Measurements from ENCODE around the gene MUC3A.
"Not testable (repeated sequence)": the region's sequence is repeated elsewhere in the genome, so short reads cannot be mapped to it uniquely, and the experiment has no call there.

The MUC3A gene

GRCh38 chr7:100911484-100911883, 37.9 kb upstream of the MUC3A start:
- H3K4me3 ChIP-seq (ENCODE audit: low read depth, low read length) = no peak overlapping the region
- no peak for TF ChIP-seq CTCF (IDR thresholded peaks at IDR 0.05; ENCODE audit: control insufficient read depth, extremely low read depth, insufficient read depth)
- no peak for DNase-seq (ENCODE audit: low read depth)

GRCh38 chr7:100914208-100914878, 35.0 kb upstream of the MUC3A start:
- H3K4me3 ChIP-seq (ENCODE audit: low read depth, low read length) = no peak overlapping the region
- no peak for TF ChIP-seq CTCF (IDR thresholded peaks at IDR 0.05; ENCODE audit: control insufficient read depth, extremely low read depth, insufficient read depth)
- DNase-seq (ENCODE audit: low read depth) = no peak

GRCh38 chr7:100914879-100915447, 34.4 kb upstream of the MUC3A start:
- TF ChIP-seq CTCF (IDR thresholded peaks at IDR 0.05; ENCODE audit: control insufficient read depth, extremely low read depth, insufficient read depth) = no peak
- no peak for DNase-seq (ENCODE audit: low read depth)
- no peak overlapping the region for H3K4me3 ChIP-seq (ENCODE audit: low read depth, low read length)

- not testable (repeated sequence) for H3K4me3 ChIP-seq (ENCODE audit: low read depth, low read length); DNase-seq (ENCODE audit: low read depth)
Observed at GRCh38 chr7:100919335-100919734, 30.0 kb upstream of the MUC3A start.

- not testable (repeated sequence) for H3K4me3 ChIP-seq (ENCODE audit: low read depth, low read length); DNase-seq (ENCODE audit: low read depth)
Observed at GRCh38 chr7:100919779-100920437, 29.4 kb upstream of the MUC3A start.

- TF ChIP-seq CTCF (IDR thresholded peaks at IDR 0.05; ENCODE audit: control insufficient read depth, extremely low read depth, insufficient read depth) = no peak
- H3K4me3 ChIP-seq (ENCODE audit: low read depth, low read length) = no peak overlapping the region
- DNase-seq (ENCODE audit: low read depth) = no peak
Observed at GRCh38 chr7:100921039-100921438, 28.3 kb upstream of the MUC3A start.

GRCh38 chr7:100923616-100924015, 25.7 kb upstream of the MUC3A start:
- not testable (repeated sequence) for DNase-seq (ENCODE audit: low read depth)

GRCh38 chr7:100929808-100930174, 19.5 kb upstream of the MUC3A start:
- TF ChIP-seq CTCF (IDR thresholded peaks at IDR 0.05; ENCODE audit: control insufficient read depth, extremely low read depth, insufficient read depth) = no peak
- H3K4me3 ChIP-seq (ENCODE audit: low read depth, low read length) = no peak overlapping the region
- DNase-seq (ENCODE audit: low read depth) = no peak

More at GRCh38 chr7:100923616-100924015, 25.7 kb upstream of the MUC3A start:
- not testable (repeated sequence) for H3K4me3 ChIP-seq (ENCODE audit: low read depth, low read length)

Data from LNCaP clone FGC (cell line).